Measurements from ENCODE around the gene MAP6.

The MAP6 gene

DNA sequence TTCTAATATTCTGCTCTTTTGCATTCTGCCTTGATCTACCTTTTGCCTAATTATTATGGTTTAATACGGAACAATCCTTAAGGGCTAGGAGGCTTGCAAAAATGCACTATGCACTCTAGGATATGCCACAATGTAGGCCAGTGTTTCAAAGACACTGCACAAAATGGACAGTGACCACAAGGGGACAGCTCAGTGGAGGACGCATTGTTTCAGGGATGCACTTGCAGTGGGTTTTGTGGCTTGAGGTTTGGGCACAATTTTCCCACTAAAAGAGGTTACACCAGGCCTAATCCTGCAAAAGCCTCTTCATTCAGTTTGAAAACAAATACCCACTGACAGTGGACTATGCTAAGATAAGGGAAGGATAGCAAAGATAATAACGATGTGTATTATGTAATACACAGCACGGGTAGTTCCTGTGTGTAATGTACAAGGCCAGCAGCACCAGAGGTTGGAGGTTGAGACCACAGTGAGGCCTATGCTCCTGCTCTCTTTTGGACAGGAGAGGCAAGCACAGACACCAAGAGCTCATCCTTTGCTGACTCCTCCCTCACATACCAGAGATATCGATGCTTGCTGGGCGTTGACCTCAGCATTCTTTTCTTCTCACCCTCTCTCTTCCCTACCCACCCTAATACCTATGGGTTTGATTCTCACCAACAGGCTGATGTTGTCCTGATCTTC lies 12.7 kb downstream of the MAP6 start:
- DNase-seq (ENCODE audit: low spot score), result no peak
- in situ Hi-C loops (cut with MboI; ENCODE audit: low sequenced_read_pairs, unreplicated experiment), result no loop called here
- no peak for TF ChIP-seq CTCF (IDR thresholded peaks at IDR 0.05; ENCODE audit: borderline replicate concordance, control extremely low read depth, extremely low read depth, insufficient read depth, missing control alignments)

DNA sequence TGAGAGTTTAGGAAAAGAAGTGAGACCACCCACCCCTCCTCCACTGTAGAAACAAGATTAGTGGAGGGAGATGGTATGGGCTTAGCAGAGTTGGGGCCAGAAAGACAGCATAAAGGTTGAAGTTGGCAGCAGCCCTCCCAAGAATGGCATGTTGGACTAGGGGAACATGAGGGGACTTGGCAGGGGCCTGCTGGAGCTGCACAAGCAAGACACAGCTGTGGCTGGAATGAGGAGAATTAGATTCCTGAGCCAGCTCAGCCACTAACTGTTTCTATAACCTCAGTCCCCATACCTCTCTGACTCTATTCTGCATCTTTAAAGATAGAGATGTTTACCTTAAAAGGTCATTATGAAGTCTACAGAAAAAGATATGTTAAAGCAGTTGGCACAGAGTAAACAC lies 13.2 kb downstream of the MAP6 start:
- TF ChIP-seq CTCF (IDR thresholded peaks at IDR 0.05; ENCODE audit: borderline replicate concordance, control extremely low read depth, extremely low read depth, insufficient read depth, missing control alignments), result no peak
- no peak for DNase-seq (ENCODE audit: low spot score)
- in situ Hi-C loops (cut with MboI; ENCODE audit: low sequenced_read_pairs, unreplicated experiment), result no loop called here

GRCh38 chr11:75654314-75654713 lies 14.5 kb downstream of the MAP6 start:
- TF ChIP-seq CTCF (IDR thresholded peaks at IDR 0.05; ENCODE audit: borderline replicate concordance, control extremely low read depth, extremely low read depth, insufficient read depth, missing control alignments), result no peak
- in situ Hi-C loops (cut with MboI; ENCODE audit: low sequenced_read_pairs, unreplicated experiment), result no loop called here
- DNase-seq (ENCODE audit: low spot score), result peak; percentile 53

DNA sequence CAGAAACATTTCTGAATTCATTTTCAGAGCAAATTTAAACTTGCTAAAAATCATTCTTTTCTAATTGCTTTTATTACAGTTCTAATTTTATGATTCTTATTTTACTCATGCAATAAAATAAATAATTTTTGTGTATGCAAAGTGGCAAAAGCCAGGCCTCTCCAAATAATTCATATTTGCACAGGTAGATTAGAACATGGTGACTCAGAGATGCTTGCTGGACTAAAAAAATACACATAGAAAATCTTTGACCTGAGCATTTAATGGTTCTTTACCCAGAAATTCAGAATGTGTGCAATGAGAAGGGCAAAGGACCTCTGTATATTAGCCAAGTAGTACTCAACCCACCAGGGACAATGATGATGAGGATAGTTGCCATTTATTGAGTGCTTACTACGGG lies 15.3 kb downstream of the MAP6 start:
- TF ChIP-seq CTCF (IDR thresholded peaks at IDR 0.05; ENCODE audit: borderline replicate concordance, control extremely low read depth, extremely low read depth, insufficient read depth, missing control alignments), result no peak
- no peak for DNase-seq (ENCODE audit: low spot score)
- in situ Hi-C loops (cut with MboI; ENCODE audit: low sequenced_read_pairs, unreplicated experiment), result no loop called here

DNA sequence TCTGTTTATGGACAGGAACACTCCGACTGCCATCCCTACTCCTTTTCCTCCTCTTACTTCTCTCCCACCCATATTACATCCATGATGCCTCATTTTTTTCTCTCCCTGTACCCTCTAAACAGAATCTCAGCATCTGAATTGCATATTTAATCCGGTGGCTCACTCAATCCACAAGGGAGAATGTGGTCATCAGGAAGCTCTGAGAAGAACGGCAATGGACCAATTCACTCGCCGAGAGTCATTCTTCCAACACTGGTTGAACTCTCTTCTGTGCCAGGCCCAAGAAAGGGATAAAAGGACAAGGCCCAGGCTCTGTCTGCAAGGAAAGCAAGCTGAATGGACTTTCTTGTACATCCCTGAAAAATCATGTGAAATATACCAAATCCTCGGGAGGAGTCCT lies 15.9 kb downstream of the MAP6 start:
- in situ Hi-C loops (cut with MboI; ENCODE audit: low sequenced_read_pairs, unreplicated experiment), result no loop called here
- no peak for DNase-seq (ENCODE audit: low spot score)
- TF ChIP-seq CTCF (IDR thresholded peaks at IDR 0.05; ENCODE audit: borderline replicate concordance, control extremely low read depth, extremely low read depth, insufficient read depth, missing control alignments), result no peak

GRCh38 chr11:75651218-75651617 lies 17.6 kb downstream of the MAP6 start:
- DNase-seq (ENCODE audit: low spot score), result no peak
- in situ Hi-C loops (cut with MboI; ENCODE audit: low sequenced_read_pairs, unreplicated experiment), result no loop called here
- no peak for TF ChIP-seq CTCF (IDR thresholded peaks at IDR 0.05; ENCODE audit: borderline replicate concordance, control extremely low read depth, extremely low read depth, insufficient read depth, missing control alignments)

All from GM13976 (cell line).